ENCODE results near the gene SPAG6.

DNA sequence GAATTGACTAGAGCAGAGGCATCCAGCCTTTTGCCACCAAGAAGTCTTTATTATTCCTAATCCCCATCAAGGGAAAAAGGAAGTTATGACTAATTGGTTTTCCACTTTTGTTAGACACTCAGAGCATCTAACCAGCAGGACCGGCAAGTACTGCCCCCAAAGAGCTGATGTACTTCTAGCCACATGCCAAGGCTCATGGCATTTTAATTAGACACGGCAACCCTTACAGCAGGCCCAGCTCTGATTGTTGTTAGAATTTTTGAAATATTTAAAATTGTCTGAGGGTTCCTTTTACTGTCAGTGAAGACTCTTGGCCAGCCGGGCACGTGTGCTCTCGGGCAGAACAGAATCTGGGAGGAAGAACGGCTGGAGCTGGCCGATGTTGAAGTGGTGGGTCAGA lies 114.8 kb downstream of the SPAG6 start:
- no peak for TF ChIP-seq GABPA (IDR thresholded peaks at IDR 0.05; ENCODE audit: low read depth)
- TF ChIP-seq, protein P1, sequence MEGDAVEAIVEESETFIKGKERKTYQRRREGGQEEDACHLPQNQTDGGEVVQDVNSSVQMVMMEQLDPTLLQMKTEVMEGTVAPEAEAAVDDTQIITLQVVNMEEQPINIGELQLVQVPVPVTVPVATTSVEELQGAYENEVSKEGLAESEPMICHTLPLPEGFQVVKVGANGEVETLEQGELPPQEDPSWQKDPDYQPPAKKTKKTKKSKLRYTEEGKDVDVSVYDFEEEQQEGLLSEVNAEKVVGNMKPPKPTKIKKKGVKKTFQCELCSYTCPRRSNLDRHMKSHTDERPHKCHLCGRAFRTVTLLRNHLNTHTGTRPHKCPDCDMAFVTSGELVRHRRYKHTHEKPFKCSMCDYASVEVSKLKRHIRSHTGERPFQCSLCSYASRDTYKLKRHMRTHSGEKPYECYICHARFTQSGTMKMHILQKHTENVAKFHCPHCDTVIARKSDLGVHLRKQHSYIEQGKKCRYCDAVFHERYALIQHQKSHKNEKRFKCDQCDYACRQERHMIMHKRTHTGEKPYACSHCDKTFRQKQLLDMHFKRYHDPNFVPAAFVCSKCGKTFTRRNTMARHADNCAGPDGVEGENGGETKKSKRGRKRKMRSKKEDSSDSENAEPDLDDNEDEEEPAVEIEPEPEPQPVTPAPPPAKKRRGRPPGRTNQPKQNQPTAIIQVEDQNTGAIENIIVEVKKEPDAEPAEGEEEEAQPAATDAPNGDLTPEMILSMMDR (IDR thresholded peaks at IDR 0.05; ENCODE audit: insufficient read depth, low read length), result no peak
- no peak for TF ChIP-seq POLR2AphosphoS5 (IDR thresholded peaks at IDR 0.05; ENCODE audit: low read depth)

Data from HL-60 (cell line).